CD8-positive, alpha-beta memory T cell (primary cell): ENCODE results near the gene SLC26A11. TPM values are rescaled to one million over a fixed set of nuclear protein-coding genes. Genes with fewer than 3 reads are reported as not detected.

Experiments
- CTCF ChIA-PET: fragments of 350-600 bp; sonication (Branson Sonifier 250); formaldehyde crosslinking; loops from one replicate; lab custom pipeline; 2021; ENCODE audit warnings: antibody characterized with exemption; lab: Charles Lee
- POLR2A ChIA-PET: fragments of 350-600 bp; sonication (Branson Sonifier 250); formaldehyde crosslinking; loops from one replicate; lab custom pipeline; 2021; ENCODE audit warnings: antibody characterized with exemption; lab: Charles Lee
- DNase-seq, 5 donors: peaks; one replicate each; pipeline versions ENCODE4 v3.0.0 to v3.0.0-alpha.2; 2020 to 2022; ENCODE audit warnings: mixed read lengths in 1 of 5
- H3K27ac ChIP-seq: one replicate; pipeline ENCODE4 v1.7.0; 2013; ENCODE audit warnings: low read depth, mild to moderate bottlenecking, low read length, moderate library complexity
- H3K27me3 ChIP-seq: 2 replicates; pipeline ENCODE4 v1.7.0; 2013; ENCODE audit warnings: low read length, mild to moderate bottlenecking; ENCODE audit not compliant: insufficient read depth, poor library complexity, severe bottlenecking
- H3K36me3 ChIP-seq: 2 replicates; pipeline ENCODE4 v1.7.0; 2013; ENCODE audit warnings: mild to moderate bottlenecking, low read length, moderate library complexity; ENCODE audit not compliant: insufficient read depth
- H3K4me1 ChIP-seq: 2 replicates; pipeline ENCODE4 v1.7.0; 2013; ENCODE audit warnings: mild to moderate bottlenecking, low read length, moderate library complexity; ENCODE audit not compliant: insufficient read depth
- H3K4me3 ChIP-seq: 2 replicates; pipeline ENCODE4 v1.7.0; 2013; ENCODE audit warnings: mild to moderate bottlenecking, low read length
- H3K9me3 ChIP-seq: 2 replicates; pipeline ENCODE4 v1.7.0; 2013; ENCODE audit warnings: mild to moderate bottlenecking, low read length
- H3K27ac Mint-ChIP-seq, 8 donors: one replicate each; pipeline ENCODE4 v1.8.0; 2020 to 2021; ENCODE audit warnings: mixed read lengths in 8 of 8, mild to moderate bottlenecking in 6 of 8, inconsistent platforms in 3 of 8, moderate library complexity in 3 of 8
- H3K27me3 Mint-ChIP-seq, 2 donors: one replicate each; pipeline ENCODE4 v1.8.0; 2020 to 2021; ENCODE audit warnings: mixed read lengths in 2 of 2, mild to moderate bottlenecking in 1 of 2, moderate library complexity in 1 of 2
- H3K36me3 Mint-ChIP-seq, 3 donors: one replicate each; pipeline ENCODE4 v1.8.0; 2020 to 2021; ENCODE audit warnings: mixed read lengths in 3 of 3, inconsistent platforms in 1 of 3, mild to moderate bottlenecking in 1 of 3
- H3K4me1 Mint-ChIP-seq, 3 donors: one replicate each; pipeline ENCODE4 v1.8.0; 2020 to 2021; ENCODE audit warnings: mixed read lengths in 3 of 3, inconsistent platforms in 1 of 3, mild to moderate bottlenecking in 1 of 3
- H3K4me3 Mint-ChIP-seq, 7 donors: one replicate each; pipeline ENCODE4 v1.8.0; 2020 to 2021; ENCODE audit warnings: mixed read lengths in 7 of 7, mild to moderate bottlenecking in 6 of 7, moderate library complexity in 4 of 7, inconsistent platforms in 2 of 7
- H3K9me3 Mint-ChIP-seq, 5 donors: one replicate each; pipeline ENCODE4 v1.8.0; 2020 to 2022; ENCODE audit warnings: mixed read lengths in 5 of 5, mild to moderate bottlenecking in 3 of 5, moderate library complexity in 2 of 5, inconsistent platforms in 1 of 5
- polyA plus RNA-seq: library from polyadenylated mRNA; unstranded; fragments of 300-500 nt; fragmentation: Illumina TruSeq; gene quantifications from one replicate; pipeline ENCODE4 v1.2.3, GENCODE V29; 2021
- total RNA-seq, 2 experiments: library from RNA; stranded (reverse); gene quantifications; one replicate each; pipeline ENCODE4 v1.2.3, GENCODE V29; 2021

The SLC26A11 gene
- total and polyA plus RNA-seq, 3 experiments from 2014 or later, result 7.0 to 19.6 (median 18.1) TPM

- Mint-ChIP-seq H3K27ac (peak overlapping the region in 1 of 8 donors; percentile 68), H3K4me1 (no peaks in the 10 kb centered on the region), H3K36me3 (peaks cover 0 to 66% (median 2%) of the 10 kb centered on the region in 3 donors), H3K4me3 (no peak overlapping the region), H3K9me3 (no peaks in the 10 kb centered on the region), H3K27me3 (no peaks in the 10 kb centered on the region)
- H3K9me3 ChIP-seq, result no peaks in the 10 kb centered on the region
- no peaks in the 10 kb centered on the region for H3K27me3 ChIP-seq
- ChIA-PET POLR2A (no interaction called here), CTCF (interaction anchor here (1.3 to 1.7 kb wide), 2 partner anchors 16 to 43 kb away, joined by 3 to 5 read pairs; no protein-coding TSS in a partner anchor)
- no peak for DNase-seq
- H3K4me1 ChIP-seq, result no peaks in the 10 kb centered on the region
- H3K4me3 ChIP-seq, result no peak overlapping the region
- H3K36me3 ChIP-seq, result peaks cover 6% of the 10 kb centered on the region
- H3K27ac ChIP-seq, result no peak overlapping the region
Observed at GRCh38 chr17:80210348-80211108, 9.7 kb upstream of the SLC26A11 start.

- Mint-ChIP-seq H3K4me1 (peaks cover 5 to 11% (median 7%) of the 10 kb centered on the region in 3 donors), H3K27me3 (no peaks in the 10 kb centered on the region), H3K36me3 (peaks cover 0 to 76% (median 10%) of the 10 kb centered on the region in 3 donors), H3K9me3 (no peaks in the 10 kb centered on the region), H3K27ac (no peak overlapping the region), H3K4me3 (no peak overlapping the region)
- CTCF ChIA-PET, result interaction anchor here (0.9 to 1.7 kb wide), 3 partner anchors 16 to 111 kb away, joined by 3 to 5 read pairs (median 4); partner anchors contain the start of gene GAA
- H3K27ac ChIP-seq, result no peak overlapping the region
- H3K27me3 ChIP-seq, result no peaks in the 10 kb centered on the region
- no peak for DNase-seq
- H3K36me3 ChIP-seq, result peaks cover 13% of the 10 kb centered on the region
- no peak overlapping the region for H3K4me3 ChIP-seq
- peaks cover under 1% of the 10 kb centered on the region for H3K4me1 ChIP-seq
- POLR2A ChIA-PET, result interaction anchor here (1.0 kb wide), 1 partner anchor 26 kb away, joined by 3 read pairs; no protein-coding TSS in a partner anchor
- no peaks in the 10 kb centered on the region for H3K9me3 ChIP-seq
Observed at GRCh38 chr17:80212109-80212508, 8.1 kb upstream of the SLC26A11 start.

GRCh38 chr17:80212511-80212910 lies 7.7 kb upstream of the SLC26A11 start:
- H3K4me1 Mint-ChIP-seq, result peaks cover 9 to 16% (median 11%) of the 10 kb centered on the region in 3 donors
- ChIA-PET POLR2A (interaction anchor here (1.0 kb wide), 1 partner anchor 25 kb away, joined by 3 read pairs; no protein-coding TSS in a partner anchor), CTCF (interaction anchor here (0.9 to 1.2 kb wide), 2 partner anchors 16 to 112 kb away, joined by 3 to 4 read pairs; partner anchors contain the start of gene GAA)
- Histone ChIP-seq H3K9me3 (no peaks in the 10 kb centered on the region), H3K36me3 (peaks cover 13% of the 10 kb centered on the region), H3K4me3 (no peak overlapping the region), H3K27ac (no peak overlapping the region), H3K27me3 (no peaks in the 10 kb centered on the region), H3K4me1 (peaks cover 5% of the 10 kb centered on the region)
- H3K9me3 Mint-ChIP-seq, result no peaks in the 10 kb centered on the region
- H3K27ac Mint-ChIP-seq, result no peak overlapping the region
- no peak overlapping the region for H3K4me3 Mint-ChIP-seq
- H3K36me3 Mint-ChIP-seq, result peaks cover 0 to 78% (median 14%) of the 10 kb centered on the region in 3 donors
- no peak for DNase-seq
- no peaks in the 10 kb centered on the region for H3K27me3 Mint-ChIP-seq

- ChIA-PET CTCF (no interaction called here), POLR2A (no interaction called here)
- peaks cover 13% of the 10 kb centered on the region for H3K36me3 ChIP-seq
Observed at GRCh38 chr17:80212962-80213642, 7.1 kb upstream of the SLC26A11 start.

GRCh38 chr17:80213643-80213975 lies 6.6 kb upstream of the SLC26A11 start:
- Histone ChIP-seq H3K4me3 (no peak overlapping the region), H3K4me1 (peaks cover 16% of the 10 kb centered on the region), H3K36me3 (peaks cover 13% of the 10 kb centered on the region), H3K27me3 (no peaks in the 10 kb centered on the region), H3K9me3 (no peaks in the 10 kb centered on the region), H3K27ac (no peak overlapping the region)
- Mint-ChIP-seq H3K4me3 (no peak overlapping the region), H3K27ac (no peak overlapping the region), H3K27me3 (no peaks in the 10 kb centered on the region), H3K4me1 (peaks cover 20 to 26% (median 20%) of the 10 kb centered on the region in 3 donors), H3K36me3 (peaks cover 0 to 80% (median 17%) of the 10 kb centered on the region in 3 donors), H3K9me3 (no peaks in the 10 kb centered on the region)
- ChIA-PET CTCF (no interaction called here), POLR2A (no interaction called here)
- DNase-seq, result no peak

More at GRCh38 chr17:80212962-80213642, 7.1 kb upstream of the SLC26A11 start:
- DNase-seq, result no peak
- H3K27ac ChIP-seq, result no peak overlapping the region
- H3K4me3 ChIP-seq, result no peak overlapping the region
- no peaks in the 10 kb centered on the region for H3K9me3 ChIP-seq
- peak overlapping the region in 1 of 8 donors; percentile 46 for H3K27ac Mint-ChIP-seq
- H3K9me3 Mint-ChIP-seq, result no peaks in the 10 kb centered on the region
- H3K4me1 Mint-ChIP-seq, result peaks cover 15 to 21% (median 15%) of the 10 kb centered on the region in 3 donors
- H3K27me3 ChIP-seq, result no peaks in the 10 kb centered on the region
- H3K36me3 Mint-ChIP-seq, result peaks cover 0 to 81% (median 17%) of the 10 kb centered on the region in 3 donors
- peaks cover 11% of the 10 kb centered on the region for H3K4me1 ChIP-seq
- no peak overlapping the region for H3K4me3 Mint-ChIP-seq
- no peaks in the 10 kb centered on the region for H3K27me3 Mint-ChIP-seq

- Histone ChIP-seq H3K27ac (no peak overlapping the region), H3K9me3 (no peaks in the 10 kb centered on the region), H3K4me3 (no peak overlapping the region), H3K36me3 (peaks cover 13% of the 10 kb centered on the region), H3K27me3 (no peaks in the 10 kb centered on the region), H3K4me1 (peaks cover 22% of the 10 kb centered on the region)
- Mint-ChIP-seq H3K4me1 (peaks cover 25 to 33% (median 26%) of the 10 kb centered on the region in 3 donors), H3K27me3 (no peaks in the 10 kb centered on the region), H3K27ac (no peak overlapping the region), H3K4me3 (no peak overlapping the region), H3K36me3 (peaks cover 0 to 79% (median 17%) of the 10 kb centered on the region in 3 donors), H3K9me3 (no peaks in the 10 kb centered on the region)
- DNase-seq, result no peak
- POLR2A ChIA-PET, result no interaction called here
- CTCF ChIA-PET, result no interaction called here
Observed at GRCh38 chr17:80214012-80214877, 6.0 kb upstream of the SLC26A11 start.

- Mint-ChIP-seq H3K4me1 (peaks cover 30 to 37% (median 31%) of the 10 kb centered on the region in 3 donors), H3K9me3 (no peaks in the 10 kb centered on the region), H3K27me3 (no peaks in the 10 kb centered on the region), H3K36me3 (peaks cover 0 to 79% (median 17%) of the 10 kb centered on the region in 3 donors), H3K27ac (no peak overlapping the region), H3K4me3 (no peak overlapping the region)
- CTCF ChIA-PET, result no interaction called here
- no peaks in the 10 kb centered on the region for H3K9me3 ChIP-seq
- H3K36me3 ChIP-seq, result peaks cover 13% of the 10 kb centered on the region
- no peaks in the 10 kb centered on the region for H3K27me3 ChIP-seq
- H3K4me3 ChIP-seq, result no peak overlapping the region
- peaks cover 24% of the 10 kb centered on the region for H3K4me1 ChIP-seq
- no peak overlapping the region for H3K27ac ChIP-seq
- POLR2A ChIA-PET, result no interaction called here
- DNase-seq, result no peak
Observed at GRCh38 chr17:80214878-80215210, 5.4 kb upstream of the SLC26A11 start.
